HG03575 (cell line): ENCODE measurements around the gene RBP7.

Experiments used
- ATAC-seq: cut with Tn5 transposase; IDR thresholded peaks from one replicate; pipeline ENCODE4 v1.9.1; 2021; ENCODE audit not compliant: unreplicated experiment, insufficient number of reproducible peaks, low FRiP score; ENCODE audit errors: extremely low read depth

The RBP7 gene

GRCh38 chr1:10060311-10061100, 63.5 kb downstream of the RBP7 start:
- ATAC-seq: no peak

- no peak for ATAC-seq
Measured at GRCh38 chr1:10061276-10061675, 64.2 kb downstream of the RBP7 start.

- no peak for ATAC-seq
Measured at GRCh38 chr1:10063878-10064277, 66.8 kb downstream of the RBP7 start.

GRCh38 chr1:10064416-10065343, 67.7 kb downstream of the RBP7 start:
- no peak for ATAC-seq

- ATAC-seq: no peak
Measured at GRCh38 chr1:10065344-10065685, 68.3 kb downstream of the RBP7 start.
